ENCODE data around the gene TSC22D1. TPM values are rescaled to one million over a fixed set of nuclear protein-coding genes. Genes with fewer than 3 reads are reported as not detected.

Gene TSC22D1
- total RNA-seq, 1 donor from 2014 or later = 18.6 TPM

DNA sequence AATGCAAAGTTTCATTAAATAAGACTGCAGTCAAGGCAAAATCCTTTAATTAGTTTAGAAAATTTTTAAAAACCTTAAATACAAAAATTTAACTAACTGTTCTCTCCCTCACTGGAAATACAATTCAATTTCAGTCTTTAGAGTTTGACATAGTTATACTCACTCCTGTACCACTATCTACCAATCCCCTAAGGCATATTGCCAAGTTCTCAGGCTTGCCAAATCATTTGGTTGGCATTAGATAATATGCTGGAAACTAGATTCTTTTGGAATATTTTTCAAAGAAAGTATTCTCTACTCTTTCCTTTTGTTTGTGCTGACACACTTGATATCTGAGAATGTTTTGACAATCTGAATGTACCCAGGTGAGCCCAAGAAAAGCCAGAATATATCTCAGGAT lies 77.2 kb downstream of the TSC22D1 start:
- TF ChIP-seq CTCF (IDR thresholded peaks at IDR 0.05) = no peak
- Mint-ChIP-seq H3K36me3 (ENCODE audit: low read depth) (peaks cover 5% of the 10 kb centered on the region), H3K27me3 (no peaks in the 10 kb centered on the region), H3K9me3 (peaks cover 10% of the 10 kb centered on the region), H3K27ac (no peak overlapping the region), H3K4me1 (no peaks in the 10 kb centered on the region), H3K4me3 (no peak overlapping the region)
- intact Hi-C loops (cut with micrococcal nuclease) = no loop called here
- ChIA-PET POLR2A (no interaction called here), CTCF (no interaction called here)
- no peak for DNase-seq
- no peak for ATAC-seq (ENCODE audit: low read depth)

- Mint-ChIP-seq H3K36me3 (ENCODE audit: low read depth) (peaks cover 5% of the 10 kb centered on the region), H3K9me3 (peaks cover 10% of the 10 kb centered on the region), H3K27me3 (no peaks in the 10 kb centered on the region), H3K4me1 (no peaks in the 10 kb centered on the region), H3K27ac (no peak overlapping the region), H3K4me3 (no peak overlapping the region)
- no peak for TF ChIP-seq CTCF (IDR thresholded peaks at IDR 0.05)
- ChIA-PET CTCF (no interaction called here), POLR2A (no interaction called here)
- ATAC-seq (ENCODE audit: low read depth) (no peak), DNase-seq (no peak)
- intact Hi-C loops (cut with micrococcal nuclease) = no loop called here
These were observed 77.6 kb downstream of the TSC22D1 start for GRCh38 chr13:44498502-44498901.

DNA sequence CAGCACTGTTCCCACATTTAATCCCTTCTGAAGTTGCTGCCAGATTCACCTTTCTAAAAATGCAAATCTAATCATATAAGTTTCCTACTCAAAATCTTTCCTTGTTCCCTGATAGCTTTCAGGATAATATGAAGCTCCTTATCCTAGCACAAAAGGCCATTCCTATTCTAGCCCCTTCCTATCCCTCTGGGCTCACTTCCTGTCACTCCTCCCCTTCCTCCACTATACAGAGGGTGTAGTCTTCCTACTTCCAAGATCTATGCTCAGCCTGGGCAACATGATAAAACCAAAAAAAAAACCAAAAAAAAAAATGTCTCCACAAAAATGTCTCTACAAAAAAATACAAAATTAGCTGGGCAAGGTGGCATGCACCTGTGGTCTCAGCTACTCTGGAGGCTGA lies 78.3 kb downstream of the TSC22D1 start:
- POLR2A ChIA-PET = no interaction called here
- TF ChIP-seq CTCF (IDR thresholded peaks at IDR 0.05) = no peak
- H3K36me3 Mint-ChIP-seq (ENCODE audit: low read depth) = peaks cover 5% of the 10 kb centered on the region
- H3K27me3 Mint-ChIP-seq = no peaks in the 10 kb centered on the region
- peaks cover 10% of the 10 kb centered on the region for H3K9me3 Mint-ChIP-seq
- no peak for DNase-seq
- H3K27ac Mint-ChIP-seq = no peak overlapping the region
- CTCF ChIA-PET = no interaction called here
- no peak overlapping the region for H3K4me3 Mint-ChIP-seq
- intact Hi-C loops (cut with micrococcal nuclease) = no loop called here
- ATAC-seq (ENCODE audit: low read depth) = no peak
- no peaks in the 10 kb centered on the region for H3K4me1 Mint-ChIP-seq

GRCh38 chr13:44493213-44493812 lies 82.8 kb downstream of the TSC22D1 start:
- no peak overlapping the region for H3K27ac Mint-ChIP-seq
- DNase-seq (no peak), ATAC-seq (ENCODE audit: low read depth) (no peak)
- no peaks in the 10 kb centered on the region for H3K27me3 Mint-ChIP-seq
- ChIA-PET CTCF (interaction anchor here (1.2 kb wide), 1 partner anchor 11 kb away, joined by 4 read pairs; no protein-coding TSS in a partner anchor), POLR2A (no interaction called here)
- no peaks in the 10 kb centered on the region for H3K4me1 Mint-ChIP-seq
- H3K4me3 Mint-ChIP-seq = no peak overlapping the region
- no peak for TF ChIP-seq CTCF (IDR thresholded peaks at IDR 0.05)
- intact Hi-C loops (cut with micrococcal nuclease) = no loop called here
- H3K36me3 Mint-ChIP-seq (ENCODE audit: low read depth) = peaks cover 5% of the 10 kb centered on the region
- H3K9me3 Mint-ChIP-seq = peaks cover 10% of the 10 kb centered on the region

- ATAC-seq (ENCODE audit: low read depth) = no peak
- ChIA-PET CTCF (no interaction called here), POLR2A (no interaction called here)
- Mint-ChIP-seq H3K4me3 (no peak overlapping the region), H3K4me1 (peaks cover 4% of the 10 kb centered on the region), H3K36me3 (ENCODE audit: low read depth) (peaks cover 3% of the 10 kb centered on the region), H3K9me3 (peaks cover 3% of the 10 kb centered on the region), H3K27me3 (no peaks in the 10 kb centered on the region), H3K27ac (no peak overlapping the region)
- no peak for DNase-seq
- no peak for TF ChIP-seq CTCF (IDR thresholded peaks at IDR 0.05)
- intact Hi-C loops (cut with micrococcal nuclease) = no loop called here
These were observed 86.4 kb downstream of the TSC22D1 start for GRCh38 chr13:44489751-44490150.

Measured in activated B cell treated with CpG ODN at 0.5 μM for 24 hours (primary cell).